DOHH2 (cell line): Measurements from ENCODE around the gene SCAPER.

Experiments
- EZH2phosphoT487 ChIP-seq: fragments of 200-600 bp; sonication (generic); IDR thresholded peaks from 2 replicates; pipeline ENCODE4 v1.6.1; 2017; ENCODE audit warnings: borderline replicate concordance, mild to moderate bottlenecking, antibody characterized with exemption, low read length, moderate library complexity, mixed read lengths
- TF ChIP-seq, protein P1 (sequence below): fragments of 200-600 bp; sonication (generic); IDR thresholded peaks from one replicate; pipeline ENCODE4 v1.5.1; 2014; ENCODE audit warnings: antibody characterized with exemption, mild to moderate bottlenecking, low read depth, low read length; ENCODE audit not compliant: poor library complexity, severe bottlenecking

DNA sequence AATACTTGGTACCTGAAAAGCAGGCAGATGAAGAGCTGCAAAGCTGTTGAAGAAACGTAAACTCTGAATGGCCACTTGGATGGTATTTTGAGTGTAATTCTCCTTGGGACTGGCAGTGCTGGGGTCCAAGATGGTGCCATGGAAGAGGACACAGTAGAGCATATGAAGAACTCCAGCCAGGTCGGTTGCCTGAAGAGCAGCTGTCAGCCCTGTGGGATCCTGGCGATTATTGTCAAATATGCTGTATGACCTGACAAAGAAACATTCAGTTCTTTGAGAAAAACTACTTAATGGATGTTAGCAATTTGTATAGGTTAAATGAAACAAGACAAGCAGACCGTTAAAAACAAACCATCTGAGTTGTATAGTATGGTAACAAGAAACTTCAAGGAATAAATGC, 523.8 kb downstream of the SCAPER start:
- TF ChIP-seq, protein P1, sequence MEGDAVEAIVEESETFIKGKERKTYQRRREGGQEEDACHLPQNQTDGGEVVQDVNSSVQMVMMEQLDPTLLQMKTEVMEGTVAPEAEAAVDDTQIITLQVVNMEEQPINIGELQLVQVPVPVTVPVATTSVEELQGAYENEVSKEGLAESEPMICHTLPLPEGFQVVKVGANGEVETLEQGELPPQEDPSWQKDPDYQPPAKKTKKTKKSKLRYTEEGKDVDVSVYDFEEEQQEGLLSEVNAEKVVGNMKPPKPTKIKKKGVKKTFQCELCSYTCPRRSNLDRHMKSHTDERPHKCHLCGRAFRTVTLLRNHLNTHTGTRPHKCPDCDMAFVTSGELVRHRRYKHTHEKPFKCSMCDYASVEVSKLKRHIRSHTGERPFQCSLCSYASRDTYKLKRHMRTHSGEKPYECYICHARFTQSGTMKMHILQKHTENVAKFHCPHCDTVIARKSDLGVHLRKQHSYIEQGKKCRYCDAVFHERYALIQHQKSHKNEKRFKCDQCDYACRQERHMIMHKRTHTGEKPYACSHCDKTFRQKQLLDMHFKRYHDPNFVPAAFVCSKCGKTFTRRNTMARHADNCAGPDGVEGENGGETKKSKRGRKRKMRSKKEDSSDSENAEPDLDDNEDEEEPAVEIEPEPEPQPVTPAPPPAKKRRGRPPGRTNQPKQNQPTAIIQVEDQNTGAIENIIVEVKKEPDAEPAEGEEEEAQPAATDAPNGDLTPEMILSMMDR = no peak
- TF ChIP-seq EZH2phosphoT487 = no peak
